Body of pancreas (tissue), 4 donors: Measurements from ENCODE around the gene PSD2.

Experiments used
- POLR2A ChIP-seq, 3 donors: fragments of 450-650 bp; IDR thresholded peaks; one replicate each; pipeline ENCODE4 v1.6.1; 2016; ENCODE audit warnings: antibody characterized with exemption in 3 of 3, mild to moderate bottlenecking in 2 of 3
- TF ChIP-seq, protein P1 (sequence below), 7 experiments: fragments of 450-650 bp in 4 of 7; fragments of 200-600 bp in 3 of 7; sonication (generic) in 3 of 7; IDR thresholded peaks; one replicate each; pipeline ENCODE4 v1.5.1; 2016 to 2019; ENCODE audit warnings: antibody characterized with exemption in 7 of 7

DNA sequence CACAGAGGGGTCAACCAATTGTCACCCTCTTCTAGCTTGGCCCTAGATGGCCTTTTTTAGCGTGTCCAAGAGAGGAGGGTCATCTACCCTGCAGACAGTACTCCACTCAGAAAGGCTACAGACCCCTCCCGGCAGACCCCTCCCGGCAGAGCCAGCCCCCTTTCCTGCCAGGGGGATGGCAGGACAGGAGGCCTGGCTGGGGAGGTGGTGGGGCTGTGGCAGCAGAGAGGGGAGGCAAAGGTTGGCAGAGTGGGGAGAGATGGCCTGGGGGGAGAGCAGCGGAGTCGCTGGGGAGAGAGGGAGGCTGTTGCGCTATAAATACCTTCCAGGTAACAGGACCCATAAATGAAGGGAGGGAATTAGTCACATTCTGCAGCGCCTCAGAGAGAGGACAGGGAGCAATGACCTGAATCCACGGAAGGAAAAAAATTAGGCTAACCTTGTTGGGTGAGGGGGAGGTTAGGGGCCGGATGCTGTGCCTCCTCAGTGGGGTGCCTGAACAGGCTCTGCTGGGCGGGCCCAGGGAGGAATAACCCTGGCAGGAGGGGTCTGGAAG, 32.9 kb upstream of the PSD2 start:
- TF ChIP-seq, protein P1, sequence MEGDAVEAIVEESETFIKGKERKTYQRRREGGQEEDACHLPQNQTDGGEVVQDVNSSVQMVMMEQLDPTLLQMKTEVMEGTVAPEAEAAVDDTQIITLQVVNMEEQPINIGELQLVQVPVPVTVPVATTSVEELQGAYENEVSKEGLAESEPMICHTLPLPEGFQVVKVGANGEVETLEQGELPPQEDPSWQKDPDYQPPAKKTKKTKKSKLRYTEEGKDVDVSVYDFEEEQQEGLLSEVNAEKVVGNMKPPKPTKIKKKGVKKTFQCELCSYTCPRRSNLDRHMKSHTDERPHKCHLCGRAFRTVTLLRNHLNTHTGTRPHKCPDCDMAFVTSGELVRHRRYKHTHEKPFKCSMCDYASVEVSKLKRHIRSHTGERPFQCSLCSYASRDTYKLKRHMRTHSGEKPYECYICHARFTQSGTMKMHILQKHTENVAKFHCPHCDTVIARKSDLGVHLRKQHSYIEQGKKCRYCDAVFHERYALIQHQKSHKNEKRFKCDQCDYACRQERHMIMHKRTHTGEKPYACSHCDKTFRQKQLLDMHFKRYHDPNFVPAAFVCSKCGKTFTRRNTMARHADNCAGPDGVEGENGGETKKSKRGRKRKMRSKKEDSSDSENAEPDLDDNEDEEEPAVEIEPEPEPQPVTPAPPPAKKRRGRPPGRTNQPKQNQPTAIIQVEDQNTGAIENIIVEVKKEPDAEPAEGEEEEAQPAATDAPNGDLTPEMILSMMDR (IDR thresholded peaks at IDR 0.05), result no peak
- TF ChIP-seq POLR2A (IDR thresholded peaks at IDR 0.05), result no peak
